ENCODE measurements around the gene PUM1.

PUM1 gene

DNA sequence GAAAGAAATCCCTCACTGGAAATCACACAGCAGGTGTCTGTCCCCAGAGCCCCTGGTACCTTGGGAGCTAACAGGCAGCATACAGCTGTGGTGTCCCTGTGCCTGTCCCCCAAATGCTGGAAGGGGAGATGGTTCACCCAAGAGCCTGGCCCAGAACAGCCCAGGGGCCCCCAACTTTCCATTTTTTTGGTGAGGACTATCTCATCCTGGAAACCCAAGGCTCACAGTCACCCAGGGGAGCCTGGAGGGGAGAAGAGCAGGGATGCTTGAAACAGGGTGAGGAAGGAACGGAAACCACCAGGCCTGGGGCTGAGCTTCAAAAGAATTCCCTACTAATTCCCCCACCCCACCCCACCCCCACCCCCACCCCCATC is 160.6 kb downstream of the PUM1 start:
- no peak for DNase-seq

DNA sequence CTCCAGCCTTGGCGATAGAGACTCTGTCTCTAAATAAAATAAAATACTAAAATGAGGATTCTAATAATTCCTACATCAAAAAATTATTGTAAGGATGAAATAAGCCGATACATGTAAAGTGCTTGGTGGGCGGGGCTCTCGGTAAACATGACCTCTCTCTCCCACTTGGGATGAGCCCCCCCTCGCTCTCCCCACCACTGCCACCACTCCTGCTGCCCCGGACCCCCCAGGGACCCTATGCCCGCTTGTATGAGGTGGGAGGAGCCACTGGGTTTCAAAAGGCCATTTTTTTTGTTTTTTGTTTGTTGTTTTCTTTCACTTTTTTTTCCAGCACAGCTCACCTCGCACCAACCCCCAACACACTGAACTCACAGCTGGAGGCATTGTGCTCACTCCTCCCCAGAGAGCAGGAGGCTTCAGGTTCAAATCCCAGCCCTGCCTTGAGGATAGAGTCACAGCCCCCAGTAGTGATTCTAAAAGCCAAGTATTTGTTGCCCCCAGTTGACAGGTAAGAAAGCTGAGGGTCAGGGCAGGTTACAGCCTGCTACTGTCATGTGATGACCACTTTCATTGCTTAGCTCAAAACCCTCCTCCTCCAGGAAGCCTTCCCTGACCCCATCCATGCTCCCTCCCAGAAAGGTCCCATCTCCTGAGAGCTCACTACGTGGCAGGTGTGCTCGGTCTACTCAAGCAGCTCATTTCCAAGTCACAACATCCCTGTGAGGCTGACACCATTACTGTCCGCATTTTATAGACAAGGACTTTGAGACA is 161.1 kb downstream of the PUM1 start:
- no peak for DNase-seq

DNA sequence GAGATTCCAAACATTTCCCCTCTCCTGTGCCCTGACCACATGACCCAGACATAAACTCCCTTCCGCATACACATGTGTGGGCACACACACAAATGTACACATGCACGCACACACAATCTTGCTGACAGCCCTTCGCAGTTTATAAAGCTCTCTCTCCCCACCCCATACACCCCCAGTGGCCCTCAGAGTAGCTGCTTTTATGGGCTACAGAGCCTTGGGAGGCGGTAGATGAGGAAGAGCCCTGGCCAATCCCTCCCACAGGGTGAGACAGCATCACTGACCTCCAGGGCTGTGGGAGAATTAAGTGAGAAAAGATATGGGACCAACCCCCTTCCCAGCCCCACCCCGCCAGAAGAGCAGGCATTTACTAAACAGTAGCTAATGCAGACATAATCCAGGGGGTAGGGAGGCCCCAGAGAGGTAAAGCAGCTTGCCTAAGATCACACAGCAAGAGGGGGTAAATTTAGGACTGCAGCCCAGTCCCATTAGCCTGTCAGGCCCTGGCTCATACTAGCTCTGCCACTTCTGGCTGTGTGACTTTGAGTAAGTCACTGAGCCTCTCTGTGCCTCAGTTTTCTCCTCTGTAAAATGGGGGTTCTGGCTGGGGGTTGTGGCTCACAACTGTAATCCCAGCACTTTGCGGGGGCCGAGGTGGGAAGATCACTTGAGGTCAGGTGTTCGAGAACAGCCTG is 162.0 kb downstream of the PUM1 start:
- no peak for DNase-seq

DNA sequence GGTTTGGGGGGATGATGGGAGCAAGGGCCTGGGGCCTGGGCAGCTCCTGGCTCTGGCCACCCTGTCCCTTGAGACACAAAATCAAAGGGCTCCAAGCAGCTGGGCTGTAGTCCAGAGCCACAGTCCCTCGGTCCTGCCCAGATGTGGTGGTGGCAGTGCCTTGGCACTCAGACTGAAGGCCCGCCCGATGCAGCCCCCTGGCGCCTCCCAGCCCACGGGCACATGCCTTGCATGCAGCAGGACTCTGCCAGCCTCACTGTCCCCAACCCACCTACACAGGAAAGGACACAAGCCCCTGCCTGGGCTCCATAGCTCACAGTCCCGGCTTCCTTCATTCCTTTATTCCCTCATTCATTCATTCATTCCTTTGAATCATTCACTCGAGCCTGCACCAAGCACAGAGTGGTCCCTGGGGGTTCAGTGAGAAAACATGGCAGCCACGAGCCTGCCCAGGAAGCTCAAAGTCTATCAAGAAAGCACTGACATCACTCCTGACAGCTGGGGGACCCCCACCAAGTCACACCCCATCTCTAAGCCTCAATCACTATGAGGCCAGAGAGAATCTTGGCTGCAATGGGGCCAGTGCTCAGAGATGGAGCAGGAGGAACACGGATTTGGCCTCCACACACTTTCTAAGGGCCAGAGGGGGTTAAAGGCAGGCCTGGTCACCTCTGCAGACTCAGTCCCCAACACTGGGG is 162.8 kb downstream of the PUM1 start:
- no peak for DNase-seq

DNA sequence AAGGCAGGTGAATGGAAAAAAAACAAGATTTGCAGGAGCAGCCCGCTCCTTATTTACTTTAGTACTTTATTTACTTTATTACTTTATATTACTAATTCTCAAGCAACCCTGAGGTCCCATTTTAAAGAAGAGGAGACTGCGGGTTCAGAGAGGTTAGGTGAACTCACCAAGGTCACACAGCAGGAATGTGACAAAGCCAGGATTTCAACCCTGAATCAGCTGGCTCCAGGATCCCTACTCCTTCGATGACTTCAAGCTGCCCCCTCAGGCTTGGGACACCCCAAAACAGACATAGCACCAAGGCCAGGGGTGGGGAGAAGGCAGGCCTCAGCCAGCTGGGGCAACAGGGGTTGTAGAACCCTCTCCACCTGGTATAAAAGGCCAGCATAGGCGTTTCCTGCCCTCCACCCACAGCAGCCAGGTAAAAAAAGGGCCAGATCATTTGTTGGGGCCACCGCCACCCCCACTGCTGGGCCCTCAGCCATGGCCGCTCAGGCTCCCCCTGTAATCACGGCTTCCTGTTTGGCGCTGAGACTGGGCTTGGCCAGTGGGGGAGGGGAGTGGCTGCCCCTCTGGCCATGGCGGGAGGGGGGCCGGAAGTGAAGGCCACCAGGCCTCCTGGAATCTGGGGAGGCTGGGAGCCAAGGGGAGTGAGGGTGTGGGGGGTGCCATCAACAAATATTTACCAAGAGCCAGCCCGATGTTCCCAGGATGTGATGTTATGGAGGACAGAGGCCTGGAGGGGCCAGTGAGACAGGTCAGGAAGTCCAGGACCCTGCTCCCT is 163.5 kb downstream of the PUM1 start:
- no peak for DNase-seq

DNA sequence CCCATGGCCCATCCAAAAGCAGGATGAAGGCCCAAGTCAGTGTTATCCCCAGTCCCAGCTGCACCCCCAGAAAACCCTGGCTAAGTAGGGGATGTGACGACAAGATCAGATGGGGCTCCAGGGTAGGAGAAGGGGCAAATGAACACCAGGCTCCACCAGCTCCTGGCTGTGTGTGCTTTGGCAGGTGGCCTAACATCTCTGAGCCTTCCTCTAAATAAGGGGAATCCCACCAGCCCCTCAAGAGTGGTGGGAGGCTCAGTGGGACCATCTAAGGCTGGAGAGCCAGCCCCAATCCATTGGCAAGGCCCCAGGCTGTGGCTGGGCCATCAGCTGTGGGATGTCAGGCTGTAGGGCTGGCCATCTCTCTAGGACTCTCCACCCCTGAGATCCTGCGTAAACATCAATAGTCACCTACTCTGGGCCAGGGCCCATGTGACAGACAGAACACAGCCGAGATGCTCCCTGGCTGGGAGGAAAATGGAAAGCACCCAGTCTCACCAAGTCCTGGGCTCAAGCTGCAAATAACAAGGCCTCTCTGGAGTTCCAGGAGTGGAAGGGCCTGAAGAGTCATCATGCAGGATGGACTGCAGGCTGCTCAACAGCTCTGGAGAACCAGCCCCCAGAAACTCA is 164.5 kb downstream of the PUM1 start:
- DNase-seq, result no peak

DNA sequence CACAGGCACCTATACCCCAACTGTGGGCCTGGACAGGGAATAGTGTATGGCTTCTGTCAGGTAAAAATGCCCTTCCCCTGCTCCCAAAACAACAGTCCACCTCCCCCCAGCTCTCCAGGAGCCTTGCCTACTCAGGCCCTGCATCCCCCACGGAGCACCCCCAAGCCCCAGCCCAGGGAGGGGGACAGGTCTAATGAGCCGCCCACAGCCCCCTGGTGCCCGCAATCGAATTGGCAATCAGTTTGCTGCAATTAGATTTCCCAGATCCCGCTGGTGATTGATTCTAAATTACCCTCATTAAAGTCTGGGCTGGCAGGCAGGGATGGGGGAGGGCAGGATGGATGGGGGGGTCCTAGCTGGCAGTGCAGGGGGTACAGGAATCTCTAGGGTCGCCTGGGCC is 165.0 kb downstream of the PUM1 start:
- no peak for DNase-seq

DNA sequence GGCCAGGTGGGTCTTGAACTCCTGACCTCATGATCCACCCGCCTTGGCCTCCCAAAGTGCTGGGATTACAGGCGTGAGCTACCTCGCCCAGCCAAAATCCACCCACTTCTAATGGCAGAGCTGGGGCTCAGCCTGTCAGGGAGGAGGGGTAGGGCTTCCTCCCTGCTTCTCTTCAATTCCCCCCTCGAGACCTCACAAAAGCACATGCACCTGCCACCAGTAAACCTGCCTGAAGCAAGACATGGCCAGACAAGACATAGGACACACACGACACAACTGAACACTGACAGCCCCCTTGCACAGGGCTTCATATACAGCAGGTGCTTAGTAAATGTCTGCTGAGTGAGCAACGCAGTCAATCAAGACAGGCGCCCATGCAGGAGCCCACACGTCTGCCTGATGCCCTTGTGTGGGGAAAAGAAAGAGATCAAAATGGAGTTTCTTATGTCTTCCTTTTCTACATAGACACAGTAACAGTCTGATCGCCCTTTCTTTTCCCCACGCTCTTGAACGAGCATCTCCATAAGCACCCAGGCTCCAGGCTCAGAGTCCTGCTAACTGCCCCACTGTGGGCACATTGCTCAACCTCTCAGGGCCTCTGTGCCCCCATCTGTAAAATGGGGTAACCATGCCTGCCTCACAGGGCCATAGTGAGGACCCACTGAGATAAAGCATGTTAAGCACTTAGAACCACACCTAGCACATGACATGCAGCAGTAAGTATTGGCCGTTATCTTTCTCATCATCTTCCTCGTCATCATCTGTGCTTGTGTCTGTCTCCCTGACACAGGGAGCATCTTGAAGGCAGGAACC is 165.7 kb downstream of the PUM1 start:
- DNase-seq, result no peak

DNA sequence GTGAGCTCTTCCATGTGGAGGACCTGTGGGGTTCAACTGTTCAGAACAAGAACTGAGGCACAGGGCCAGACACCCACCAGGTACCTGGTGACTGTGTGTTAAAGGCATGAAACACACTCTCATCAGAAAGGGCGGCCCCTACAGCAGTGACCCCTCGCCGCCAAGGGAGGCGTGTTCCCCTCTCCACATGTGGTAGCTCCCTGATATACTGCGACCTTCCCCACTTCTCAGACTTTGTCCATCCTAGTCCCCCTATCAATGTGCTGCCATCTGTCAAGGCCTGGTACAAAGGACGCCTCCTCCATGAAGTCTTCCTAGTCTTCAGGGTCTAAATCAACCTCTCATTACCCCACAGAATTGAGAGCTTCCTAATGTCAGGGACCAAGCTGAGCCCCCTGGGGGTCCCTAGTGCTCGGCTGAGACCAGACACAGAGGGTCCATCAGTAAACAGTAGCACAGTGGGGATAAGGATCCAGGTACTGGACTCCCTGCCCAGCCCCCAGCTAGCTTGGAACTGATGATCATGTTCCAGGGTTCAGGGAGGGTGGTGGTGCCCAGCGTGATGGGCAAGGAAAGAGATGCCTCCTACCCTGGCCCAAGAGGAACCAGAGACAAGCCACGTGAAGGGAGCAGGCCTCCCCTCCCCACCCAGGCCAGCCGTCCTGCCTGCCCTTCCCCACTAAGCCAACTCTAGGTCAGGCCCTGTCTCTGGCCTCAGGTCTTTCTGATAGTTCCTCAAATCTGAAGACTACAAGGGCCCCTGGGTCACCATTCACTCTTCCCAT is 167.3 kb downstream of the PUM1 start:
- no peak for DNase-seq

DNA sequence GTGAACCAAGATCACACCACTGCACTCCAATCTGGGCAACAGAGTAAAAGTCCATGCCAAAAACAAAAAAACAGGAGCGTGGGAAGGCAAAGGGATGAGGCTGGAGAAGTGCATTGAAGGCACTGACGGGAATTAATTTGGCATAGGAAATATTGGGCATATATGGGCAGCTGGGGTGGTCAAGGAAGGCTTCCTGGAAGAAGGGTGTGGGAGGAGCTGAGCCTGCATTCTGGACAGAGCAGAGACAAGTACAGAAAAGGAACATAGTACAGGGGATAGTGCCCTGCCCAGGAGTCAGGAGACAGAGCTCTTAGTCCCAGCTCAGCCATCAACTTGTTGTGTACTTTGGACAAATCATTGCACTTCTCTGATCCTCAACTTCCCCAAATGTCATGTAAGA is 168.6 kb downstream of the PUM1 start:
- DNase-seq, result no peak

DNA sequence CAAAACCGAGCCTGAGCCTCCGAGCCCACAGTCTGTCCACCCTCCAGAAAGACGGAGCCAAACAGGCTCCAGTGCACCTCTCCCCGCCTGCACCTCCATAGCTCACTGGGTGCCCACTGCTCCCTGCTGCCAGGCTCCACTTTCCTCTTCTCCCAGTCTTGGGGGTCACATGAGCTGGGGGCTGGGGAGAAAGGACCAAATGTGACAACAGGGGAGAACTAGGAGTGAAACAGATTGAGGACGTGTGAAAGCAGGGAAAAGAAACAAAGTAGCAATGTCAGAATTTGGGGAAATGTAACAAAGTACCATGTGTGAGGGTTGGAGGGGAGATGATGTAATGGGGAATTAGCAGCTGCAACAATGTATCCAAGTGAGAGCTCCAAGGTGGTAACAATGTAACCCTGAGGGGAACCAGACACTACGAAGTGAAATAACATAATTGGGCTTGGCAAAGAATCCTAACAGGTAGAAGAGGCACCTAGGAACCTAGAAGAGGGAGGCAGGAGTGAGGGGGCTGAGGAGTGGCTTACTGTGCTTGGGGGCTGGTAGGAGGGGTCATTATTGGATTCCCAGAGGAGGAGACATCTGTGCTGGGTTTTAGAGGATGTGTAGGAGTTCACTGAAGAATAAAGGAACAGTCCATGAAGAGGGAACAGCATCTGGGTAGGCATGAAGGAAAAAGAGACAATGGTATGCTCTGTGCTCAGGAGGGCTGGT is 169.4 kb downstream of the PUM1 start:
- no peak for DNase-seq

DNA sequence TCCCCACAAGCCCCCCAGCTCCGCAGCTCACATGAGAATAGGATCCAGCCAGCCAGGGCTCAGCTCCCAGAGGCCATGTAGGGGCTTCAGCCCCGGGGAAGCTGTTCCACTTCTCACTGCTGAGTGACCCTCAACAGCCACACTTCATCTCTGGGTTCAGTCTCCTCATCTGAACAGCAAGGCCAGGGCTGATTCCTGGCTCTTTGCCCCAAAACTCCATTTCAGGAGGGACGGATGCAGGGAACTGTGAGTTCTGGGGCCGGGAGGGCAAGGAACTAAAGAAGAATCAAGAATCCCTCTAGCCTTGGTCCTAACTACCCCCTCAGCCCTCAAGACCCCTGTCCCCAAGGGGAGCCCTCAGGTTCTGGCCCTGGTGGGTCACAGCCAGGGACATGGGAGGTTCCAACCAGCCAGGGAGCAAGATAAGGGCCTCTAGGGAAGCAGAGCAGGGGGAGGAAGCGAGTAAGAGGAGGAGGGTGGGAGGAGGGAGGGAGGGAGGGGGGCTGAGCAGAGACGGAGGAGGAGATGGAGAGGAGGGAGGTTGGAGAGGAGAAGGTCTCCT is 170.1 kb downstream of the PUM1 start:
- no peak for DNase-seq

DNA sequence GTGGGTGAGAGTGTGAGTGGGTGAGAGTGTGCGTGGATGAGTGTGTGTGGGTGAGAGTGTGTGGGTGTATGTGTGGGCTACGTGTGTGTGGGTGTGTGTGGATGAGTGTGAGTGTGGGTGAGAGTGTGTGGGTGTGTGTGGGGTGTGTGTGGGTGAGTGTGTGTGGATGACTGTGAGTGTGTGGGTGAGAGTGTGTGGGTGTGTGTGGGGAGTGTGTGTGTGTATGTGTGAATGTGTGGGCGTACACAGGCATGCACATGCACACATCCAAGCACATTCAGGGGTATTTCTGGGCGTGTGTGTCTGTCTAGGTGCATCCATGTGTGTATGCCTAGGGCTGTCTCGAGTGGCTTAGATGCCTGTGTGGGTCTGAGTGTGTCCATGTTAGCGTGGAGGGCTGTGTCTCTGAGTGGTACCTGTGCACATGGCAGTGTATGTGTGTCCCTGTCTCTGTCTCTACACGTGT is 171.0 kb downstream of the PUM1 start:
- DNase-seq, result no peak

DNA sequence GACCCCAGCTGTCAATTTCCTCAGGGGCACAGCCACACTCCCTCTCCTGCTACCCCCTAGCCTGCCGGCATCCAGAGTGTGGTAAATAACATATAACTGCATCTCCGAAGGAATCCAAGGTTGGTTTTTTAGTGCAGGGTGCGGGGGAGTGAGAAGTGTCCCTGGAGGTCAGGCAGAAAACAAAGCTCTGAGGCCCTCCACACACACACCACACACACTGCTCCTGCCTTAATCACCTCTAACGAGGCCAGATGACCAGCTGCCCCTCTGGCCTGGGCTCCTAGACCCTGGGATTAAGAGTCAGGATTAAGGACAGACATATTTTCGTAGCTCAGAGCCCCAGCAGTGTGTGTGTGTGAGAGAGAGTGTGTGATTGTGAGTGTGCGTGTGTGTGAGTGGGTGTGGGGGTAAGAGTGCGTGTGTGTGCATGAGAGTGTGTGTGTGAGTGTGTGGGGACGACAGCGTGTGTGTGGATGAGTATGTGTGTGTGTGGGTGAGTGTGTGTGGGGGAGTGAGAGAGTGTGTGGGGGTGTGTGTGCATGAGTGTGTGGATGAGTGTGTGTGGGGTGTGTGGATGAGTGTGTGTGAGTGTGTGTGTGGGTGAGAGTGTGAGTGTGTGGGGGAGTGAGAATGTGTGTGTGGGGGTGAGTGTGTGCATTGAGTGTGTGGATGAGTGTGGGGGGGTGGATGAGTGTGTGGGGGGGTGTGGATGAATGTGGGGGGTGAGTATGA is 171.6 kb downstream of the PUM1 start:
- no peak for DNase-seq

DNA sequence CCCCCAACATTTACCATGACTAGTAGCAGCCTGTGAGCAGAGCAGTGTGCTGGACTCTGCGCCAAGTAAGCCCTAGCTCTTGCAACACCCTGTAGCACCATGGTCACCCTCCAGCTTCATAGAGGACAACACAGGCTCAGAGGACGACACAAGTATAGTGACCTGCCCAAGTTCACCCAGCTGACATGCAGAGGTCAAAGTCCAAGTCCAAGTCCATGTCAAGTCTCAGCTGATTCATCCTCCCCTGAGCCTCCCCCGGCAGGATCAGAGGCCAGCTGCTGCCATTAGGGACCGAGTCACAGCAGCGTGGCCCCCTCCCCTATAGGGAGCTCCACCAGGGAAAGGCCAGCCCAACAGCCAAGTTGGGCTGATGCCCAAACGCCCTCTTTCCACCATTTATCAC is 172.8 kb downstream of the PUM1 start:
- DNase-seq, result no peak

DNA sequence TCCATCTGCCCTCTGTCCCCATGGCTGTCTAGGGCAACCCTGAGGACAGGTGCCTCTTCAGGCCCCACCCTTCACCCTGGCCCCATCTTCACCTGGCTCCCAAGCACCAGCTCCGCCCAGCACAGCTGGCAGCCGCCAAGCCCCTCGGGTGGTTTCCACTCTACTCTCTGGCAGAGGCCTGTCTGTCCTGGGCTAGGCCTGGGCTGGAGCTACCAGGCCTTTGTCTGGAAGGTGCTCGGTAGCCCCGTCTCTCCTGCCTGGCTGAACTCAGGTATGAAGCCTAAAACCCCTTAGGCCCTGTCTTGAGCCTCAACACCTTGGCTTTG is 174.3 kb downstream of the PUM1 start:
- no peak for DNase-seq

DNA sequence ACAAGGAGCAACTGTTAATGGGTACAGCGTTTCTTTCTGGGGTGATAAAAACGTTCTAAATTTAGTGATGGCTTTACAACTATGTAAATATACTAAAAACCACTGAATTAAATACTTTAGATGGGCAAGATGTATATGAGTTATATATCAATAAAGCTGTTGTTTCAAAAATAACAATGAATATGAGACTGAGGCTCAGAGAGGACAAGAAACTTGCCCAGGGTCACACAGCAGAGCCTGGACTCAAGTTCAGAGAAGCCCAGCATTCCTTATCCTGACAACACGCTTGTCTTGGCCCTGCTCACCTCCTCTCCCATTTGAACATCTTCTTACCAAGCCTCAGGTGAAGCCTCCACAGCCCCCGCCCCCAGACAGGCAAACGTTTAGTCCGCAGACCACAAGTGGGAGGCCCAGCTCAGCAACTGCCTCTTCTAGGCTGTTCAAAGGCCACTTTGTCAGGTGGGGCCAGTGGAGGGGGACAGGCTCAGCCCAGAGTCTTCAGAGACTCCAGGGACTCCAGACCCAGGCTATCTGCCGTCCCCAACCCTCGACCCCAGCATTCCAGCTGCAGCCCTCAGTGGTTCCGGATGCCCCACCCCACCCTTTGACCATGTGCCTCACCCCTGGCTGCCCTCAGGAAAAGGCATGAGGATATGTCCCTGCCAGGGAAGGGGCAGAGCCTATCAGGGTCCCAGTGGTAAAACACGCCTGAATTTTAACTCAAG is 174.9 kb downstream of the PUM1 start:
- no peak for DNase-seq

DNA sequence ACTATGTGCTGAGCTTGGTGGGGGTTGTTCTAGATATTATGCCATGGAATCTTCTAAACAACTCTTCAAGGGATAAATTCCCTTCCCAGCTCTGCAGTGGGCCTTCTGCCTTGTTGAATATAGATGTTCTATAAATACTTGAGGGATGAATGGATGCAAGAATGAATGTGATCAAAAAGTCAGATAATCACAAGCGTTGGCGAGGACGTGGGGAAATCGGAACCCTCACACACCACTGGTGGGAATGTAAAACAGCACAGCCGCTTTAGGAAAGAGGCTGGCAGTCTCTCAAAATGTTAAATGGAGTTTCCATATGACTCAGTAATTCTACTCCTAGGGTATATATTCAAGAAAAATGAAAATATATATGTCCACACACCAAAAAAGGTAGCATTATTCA is 176.0 kb downstream of the PUM1 start:
- no peak for DNase-seq

DNA sequence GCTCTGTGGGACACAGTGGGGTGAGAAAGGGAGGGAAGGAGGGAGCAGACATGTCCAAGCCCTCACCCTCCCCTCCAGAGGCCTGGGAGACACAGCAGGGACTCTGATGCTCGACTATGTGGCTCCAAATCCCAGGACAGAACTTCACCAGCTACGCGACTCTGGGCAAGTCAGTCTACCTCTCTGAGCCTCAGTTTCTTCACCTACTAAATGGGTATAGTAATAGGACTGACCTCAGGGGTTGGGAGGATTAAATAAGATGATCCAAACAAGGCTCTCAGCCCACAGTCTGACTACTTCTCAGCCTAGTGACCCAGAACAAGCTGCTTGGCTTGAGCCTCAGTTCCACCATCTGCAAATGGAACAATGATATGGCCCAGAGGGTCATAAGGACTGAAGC is 176.5 kb downstream of the PUM1 start:
- DNase-seq, result no peak
